GM18858 (cell line): ENCODE data around the gene REXO1.
"Not testable (repeated sequence)": the region's sequence is repeated elsewhere in the genome, so short reads cannot be mapped to it uniquely, and the experiment has no call there.

Experiments used
- ATAC-seq: cut with Tn5 transposase; IDR thresholded peaks from one replicate; pipeline ENCODE4 v1.9.1; 2021; ENCODE audit not compliant: unreplicated experiment

The REXO1 gene, protein sequence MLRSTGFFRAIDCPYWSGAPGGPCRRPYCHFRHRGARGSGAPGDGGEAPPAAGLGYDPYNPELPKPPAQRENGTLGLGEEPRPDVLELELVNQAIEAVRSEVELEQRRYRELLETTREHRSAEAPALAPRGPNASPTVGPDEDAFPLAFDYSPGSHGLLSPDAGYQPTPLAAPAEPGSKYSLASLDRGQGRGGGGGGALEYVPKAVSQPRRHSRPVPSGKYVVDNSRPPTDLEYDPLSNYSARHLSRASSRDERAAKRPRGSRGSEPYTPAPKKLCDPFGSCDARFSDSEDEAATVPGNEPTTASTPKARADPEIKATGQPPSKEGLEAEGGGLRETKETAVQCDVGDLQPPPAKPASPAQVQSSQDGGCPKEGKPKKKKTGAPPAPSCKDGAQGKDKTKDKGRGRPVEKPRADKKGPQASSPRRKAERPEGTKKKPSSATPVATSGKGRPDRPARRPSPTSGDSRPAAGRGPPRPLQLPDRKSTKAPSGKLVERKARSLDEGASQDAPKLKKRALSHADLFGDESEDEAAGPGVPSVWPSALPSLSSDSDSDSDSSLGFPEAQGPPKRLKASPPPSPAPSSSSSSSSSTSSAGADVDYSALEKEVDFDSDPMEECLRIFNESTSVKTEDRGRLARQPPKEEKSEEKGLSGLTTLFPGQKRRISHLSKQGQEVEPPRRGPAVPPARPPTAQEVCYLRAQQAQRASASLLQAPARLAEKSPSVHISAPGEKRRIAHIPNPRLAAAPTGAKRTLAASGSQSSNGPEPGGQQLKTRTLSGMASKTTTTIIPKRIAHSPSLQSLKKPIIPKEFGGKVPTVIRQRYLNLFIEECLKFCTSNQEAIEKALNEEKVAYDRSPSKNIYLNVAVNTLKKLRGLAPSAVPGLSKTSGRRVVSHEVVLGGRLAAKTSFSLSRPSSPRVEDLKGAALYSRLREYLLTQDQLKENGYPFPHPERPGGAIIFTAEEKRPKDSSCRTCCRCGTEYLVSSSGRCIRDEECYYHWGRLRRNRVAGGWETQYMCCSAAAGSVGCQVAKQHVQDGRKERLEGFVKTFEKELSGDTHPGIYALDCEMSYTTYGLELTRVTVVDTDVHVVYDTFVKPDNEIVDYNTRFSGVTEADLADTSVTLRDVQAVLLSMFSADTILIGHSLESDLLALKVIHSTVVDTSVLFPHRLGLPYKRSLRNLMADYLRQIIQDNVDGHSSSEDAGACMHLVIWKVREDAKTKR

DNA sequence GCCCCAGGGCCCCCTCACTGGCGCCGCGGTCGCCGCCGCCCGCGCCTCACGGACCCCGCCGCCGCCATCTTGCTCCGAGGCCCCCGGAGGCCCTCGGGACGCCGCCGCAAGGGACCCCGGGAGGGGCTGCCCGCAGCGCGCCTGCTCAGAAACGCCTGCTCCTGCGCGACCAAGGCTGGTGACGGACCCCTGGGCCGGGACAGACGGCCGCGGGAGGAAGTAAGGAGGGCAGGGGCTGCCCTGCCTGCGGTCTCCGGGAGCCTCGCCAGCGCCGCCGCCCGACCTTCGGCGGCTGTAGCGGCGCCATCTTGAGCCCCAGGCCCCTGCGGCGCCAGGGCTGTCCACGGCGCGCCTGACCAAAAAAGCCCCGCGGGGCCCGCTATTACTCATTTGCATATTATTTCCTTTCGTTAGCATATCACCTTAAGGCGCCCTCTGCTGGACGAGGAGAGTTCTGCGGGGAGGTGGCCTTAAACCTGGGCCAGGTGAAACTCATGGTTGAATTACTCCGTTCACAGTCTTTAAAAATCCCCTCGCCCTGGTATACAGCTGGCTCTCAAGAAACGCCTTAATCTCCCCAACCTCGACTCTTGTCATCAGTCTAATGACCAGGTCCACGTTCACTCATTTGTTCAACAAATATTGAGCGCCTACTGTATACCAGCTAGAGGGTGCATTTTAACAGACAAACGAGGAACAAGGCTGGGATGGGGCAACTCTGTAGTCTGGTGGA, at the start of gene REXO1:
Gene REXO1 (minus strand): TSS at position 85 of the 733 bp plus-strand sequence. CDS start 125 bp downstream, outside the sequence.
- peak; percentile 58 for ATAC-seq

DNA sequence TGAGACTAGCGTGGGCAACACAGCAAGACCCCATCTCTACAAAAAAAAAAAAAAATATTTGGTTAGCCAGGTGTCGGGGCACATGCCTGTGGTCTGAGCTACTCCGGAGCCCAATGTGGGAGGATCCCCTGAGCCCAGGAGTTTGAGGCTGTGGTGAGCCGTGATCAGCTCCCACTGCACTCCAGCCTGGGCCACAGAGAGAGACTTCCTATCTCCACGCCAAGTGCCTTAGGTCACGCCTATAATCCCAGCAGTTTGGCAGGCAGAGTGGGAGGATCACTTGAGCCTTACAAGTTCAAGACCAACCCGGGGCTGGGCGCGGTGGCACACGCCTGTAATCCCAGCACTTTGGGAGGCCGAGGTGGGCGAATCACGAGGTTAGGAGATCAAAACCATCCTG, 48.2 kb upstream of the REXO1 start:
- no peak for ATAC-seq

DNA sequence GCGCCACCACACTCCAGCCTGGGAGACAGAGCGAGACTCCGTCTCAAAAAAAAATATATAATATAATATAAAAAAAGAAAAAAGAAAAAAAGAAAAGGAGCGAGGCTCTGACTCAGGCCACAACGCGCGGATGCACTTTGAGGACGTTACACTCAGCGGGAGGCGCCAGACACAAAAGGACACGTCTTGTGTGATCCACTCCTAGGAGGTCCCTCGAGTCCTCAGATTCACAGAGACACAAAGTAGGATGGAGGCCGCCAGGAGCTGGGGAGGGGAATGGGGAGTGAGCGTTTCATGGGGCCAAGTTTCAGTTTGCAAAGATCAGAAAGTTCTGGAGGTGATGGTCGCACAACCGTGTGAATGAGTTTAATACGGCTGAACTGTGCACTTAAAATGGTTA, 45.5 kb upstream of the REXO1 start:
- no peak for ATAC-seq

DNA sequence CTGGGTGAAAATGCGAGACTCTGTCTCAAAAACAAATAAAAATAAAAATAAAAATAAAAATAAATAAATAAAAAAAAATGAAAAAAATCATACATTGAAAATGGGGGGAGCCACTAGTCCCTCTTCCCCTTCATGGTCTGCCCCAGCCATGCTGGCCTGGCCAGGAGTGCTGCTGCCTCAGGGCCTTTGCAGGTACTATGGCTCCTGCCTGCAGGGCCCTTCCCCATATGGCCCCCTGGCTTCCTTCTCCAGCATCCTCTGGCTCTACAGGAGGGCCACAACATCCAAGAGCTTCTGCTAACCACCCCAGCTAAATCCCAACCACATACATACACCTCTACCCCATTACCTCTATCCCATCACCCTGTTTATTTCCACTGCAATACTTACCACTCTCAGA, 41.6 kb upstream of the REXO1 start:
- no peak for ATAC-seq

DNA sequence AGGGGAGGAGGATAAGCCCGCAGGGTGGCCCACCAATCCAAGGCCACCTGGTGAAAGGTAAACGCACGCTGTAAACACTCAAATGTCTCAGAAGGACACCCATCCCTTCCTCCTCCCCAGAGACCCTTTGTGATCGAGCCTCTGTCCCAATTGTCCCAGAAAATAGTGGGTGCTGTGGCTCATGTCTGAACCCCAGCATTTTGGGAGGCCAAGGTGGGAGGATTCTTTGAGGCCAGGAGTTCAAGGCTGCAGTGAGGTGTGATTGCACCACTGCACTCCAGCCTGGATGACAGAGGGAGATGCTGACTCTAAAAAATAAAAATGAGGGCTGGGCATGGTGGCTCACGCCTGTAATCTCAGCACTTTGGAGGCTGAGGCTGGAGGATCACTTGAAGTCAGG, 40.1 kb upstream of the REXO1 start:
- ATAC-seq = no peak

DNA sequence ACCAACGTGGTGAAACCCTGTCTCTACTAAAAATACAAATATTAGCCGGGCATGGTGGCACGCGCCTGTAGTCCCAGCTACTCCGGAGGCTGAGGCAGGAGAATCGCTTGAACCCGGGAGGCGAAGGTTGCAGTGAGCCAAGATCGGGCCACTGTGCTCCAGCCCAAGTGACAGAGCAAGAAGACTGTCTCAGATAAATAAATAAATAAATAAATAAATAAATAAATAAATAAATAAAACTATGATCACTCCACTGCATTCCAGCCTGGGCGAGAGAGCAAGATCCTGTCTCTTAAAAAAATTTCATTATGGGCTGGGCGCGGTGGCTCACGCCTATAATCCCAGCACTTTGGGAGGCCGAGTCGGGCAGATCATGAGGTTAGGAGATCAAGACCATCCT, 38.1 kb upstream of the REXO1 start:
- ATAC-seq = not testable (repeated sequence)

DNA sequence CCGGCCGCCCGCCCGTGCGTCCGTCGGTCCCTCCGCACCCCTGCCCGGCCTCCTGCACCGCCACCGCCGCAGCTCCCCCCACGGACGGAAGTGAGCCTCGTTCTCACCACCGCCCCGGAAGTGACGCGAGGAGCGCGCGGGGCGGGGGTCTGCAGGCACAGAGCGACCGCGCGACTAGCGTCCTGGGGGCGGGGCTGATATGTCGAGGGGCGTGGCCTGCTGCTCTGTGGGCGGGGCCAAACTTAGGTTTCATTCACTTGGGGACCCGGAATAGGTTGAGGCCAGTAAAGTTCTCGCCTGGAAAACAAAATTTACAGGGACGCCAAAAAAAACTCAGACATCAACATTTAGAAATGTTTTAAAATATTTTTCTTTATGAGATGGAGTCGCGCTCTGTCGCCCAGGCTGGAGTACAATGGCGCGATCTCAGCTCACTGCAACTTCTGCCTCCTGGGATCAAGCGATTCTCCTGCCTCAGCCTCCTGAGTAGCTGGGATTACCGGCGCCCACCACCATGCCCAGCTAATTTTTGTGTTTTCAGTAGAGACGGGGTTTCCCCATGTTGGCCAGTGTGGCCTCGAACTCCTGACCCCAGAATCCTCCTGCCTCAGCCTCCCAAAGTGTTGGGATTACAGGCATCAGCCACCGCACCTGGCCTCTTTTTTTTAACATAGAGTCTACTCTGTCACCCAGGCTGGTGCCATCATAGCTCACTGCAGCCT, 37.3 kb upstream of the REXO1 start, which contains the start of gene ABHD17A:
Gene ABHD17A (minus strand): TSS at position 99 of the 722 bp plus-strand sequence. CDS start 3,930 bp downstream, outside the sequence.
- not testable (repeated sequence) for ATAC-seq

DNA sequence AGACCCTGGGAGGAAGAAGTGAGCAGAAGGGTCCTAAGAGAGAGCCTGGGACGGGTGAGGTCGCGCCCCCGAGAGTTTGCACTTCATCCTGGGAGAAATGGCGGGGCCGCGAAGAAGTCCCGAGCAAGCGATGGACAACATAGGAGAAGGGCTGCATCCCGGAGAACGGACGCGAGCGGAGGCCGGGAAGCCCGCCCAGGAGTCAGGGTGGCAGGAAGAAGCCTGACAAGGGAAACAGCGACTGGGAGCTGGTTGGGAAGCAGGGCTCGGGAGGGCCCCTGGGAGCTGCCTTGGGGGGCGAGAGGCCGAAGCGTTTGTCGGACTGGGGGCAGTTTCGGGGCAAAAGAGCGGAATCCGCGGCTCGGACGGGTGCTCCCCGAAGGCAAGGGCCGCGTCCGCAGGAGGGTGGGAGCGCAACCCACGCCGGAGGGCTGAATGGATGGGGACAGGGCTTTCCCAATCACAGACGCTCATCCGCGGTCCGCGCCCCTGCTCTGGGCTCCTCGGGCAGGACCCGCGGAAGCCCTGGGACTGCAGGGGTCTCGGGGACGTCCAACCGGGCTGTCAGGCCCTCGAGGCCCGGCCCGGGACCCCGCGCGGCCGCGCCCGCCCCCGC, 36.5 kb upstream of the REXO1 start:
- ATAC-seq = no peak

DNA sequence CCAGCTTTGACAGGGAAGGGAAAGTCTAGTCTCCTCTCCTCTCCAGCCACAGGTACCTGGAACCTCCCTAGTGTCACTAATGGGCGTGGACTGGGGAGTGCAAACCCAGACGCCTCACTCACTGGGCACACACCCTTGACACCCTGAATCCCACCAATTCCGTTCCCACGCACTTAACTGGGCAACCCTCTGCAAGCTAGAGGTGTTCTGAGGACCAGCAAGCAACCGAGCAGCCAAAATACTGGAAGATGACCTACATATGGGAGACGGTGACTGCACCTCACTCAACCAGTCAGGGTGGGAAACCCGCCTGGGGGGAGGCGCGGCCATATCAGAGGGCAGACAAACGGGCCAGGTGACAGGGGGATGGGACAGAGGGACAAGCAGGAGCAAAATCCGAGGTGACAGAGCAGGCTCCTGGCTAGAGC, 36.0 kb upstream of the REXO1 start:
- no peak for ATAC-seq

DNA sequence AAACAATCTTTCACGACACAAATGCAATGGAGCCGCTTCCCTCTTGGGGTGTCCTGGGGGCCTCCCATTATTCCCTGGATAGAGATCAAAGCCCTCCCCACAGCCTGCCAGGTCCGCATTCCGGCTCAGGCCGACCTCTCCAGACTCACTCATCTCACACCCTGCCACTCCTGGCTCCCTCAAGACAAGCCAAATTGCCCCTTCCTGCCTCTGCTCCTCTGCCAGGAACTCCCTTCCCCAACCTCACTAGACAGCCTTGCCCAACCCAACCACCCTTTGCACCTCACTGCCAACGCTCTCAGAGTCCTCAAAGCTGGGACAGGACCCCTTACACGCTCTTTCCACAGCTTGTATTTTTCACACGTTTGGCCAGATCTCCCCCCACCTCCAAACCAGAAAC, 35.5 kb upstream of the REXO1 start:
- no peak for ATAC-seq

DNA sequence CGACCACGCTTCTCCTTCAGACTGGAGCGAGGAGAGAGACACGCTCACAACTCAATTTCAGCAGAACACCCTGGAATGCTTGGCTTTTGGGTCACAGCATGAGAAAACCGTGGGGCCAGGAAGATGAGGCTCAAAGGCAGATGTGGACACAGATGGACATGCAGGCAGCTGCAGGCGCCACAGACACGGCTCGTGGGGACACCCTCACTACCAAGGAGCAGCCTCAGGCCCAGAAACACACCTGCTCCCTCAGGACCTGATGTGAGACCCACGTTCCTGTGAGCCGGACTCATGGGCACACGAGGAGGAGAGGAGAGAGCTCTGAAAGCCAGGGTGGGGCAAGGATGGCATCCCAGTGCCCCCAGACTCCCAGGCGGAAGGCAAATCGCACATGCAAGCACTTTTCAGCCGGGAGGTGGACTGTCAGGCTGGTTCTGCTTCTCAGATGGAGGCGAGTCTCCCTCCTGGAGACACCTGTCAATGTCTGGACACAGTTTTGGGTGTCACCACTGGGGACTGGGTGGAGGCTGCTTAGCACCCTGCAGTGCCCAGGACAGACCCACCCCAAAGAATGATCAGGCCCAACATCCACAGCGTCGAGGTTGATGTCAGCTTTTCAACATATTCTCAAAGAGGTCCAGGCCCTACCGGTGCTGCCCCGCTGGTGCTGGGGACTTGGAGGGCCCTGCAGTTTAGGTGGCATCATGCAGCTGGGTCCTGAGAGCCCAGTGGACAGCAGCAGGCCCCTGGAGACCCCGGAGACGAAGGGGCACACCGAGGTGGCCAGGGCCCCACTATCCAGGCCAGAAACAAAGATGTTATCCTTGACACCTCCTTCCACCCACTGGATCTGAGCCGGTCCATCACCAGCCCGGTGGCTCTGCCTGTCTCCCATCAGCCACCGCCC, 34.8 kb upstream of the REXO1 start:
- no peak for ATAC-seq

DNA sequence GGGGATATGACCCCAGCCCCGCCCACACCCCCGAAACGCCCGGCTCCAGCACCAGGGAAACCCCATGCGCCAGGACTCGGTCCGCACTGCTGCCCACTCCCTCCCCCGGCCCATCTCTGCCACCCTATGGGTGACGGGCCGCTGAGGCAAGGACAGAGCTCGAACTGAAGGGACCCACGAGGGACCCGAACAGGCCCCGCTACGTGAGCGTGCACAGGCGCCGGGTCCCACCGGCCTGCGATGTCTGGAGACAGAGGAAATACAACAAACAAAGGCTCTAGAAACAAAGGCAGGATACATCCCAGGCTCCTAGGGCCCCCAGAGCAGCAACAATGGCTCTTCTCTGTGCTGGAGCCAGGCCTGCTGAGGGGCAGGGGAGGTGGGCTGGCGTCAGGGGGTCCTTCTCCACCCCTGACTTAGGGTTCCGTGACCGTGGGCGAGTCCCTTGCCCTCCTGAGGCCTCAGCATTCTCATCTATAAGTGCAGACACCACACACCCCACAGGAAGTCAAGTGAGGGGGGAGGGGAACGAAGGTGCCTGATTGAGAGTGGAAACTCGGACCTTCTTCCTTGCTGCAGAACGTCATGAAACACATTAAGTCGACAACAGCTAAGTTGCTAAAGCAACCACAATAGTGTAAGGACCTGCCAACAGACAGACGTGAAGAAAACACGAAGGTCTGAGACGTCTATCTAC, 34.0 kb upstream of the REXO1 start:
- ATAC-seq = no peak

DNA sequence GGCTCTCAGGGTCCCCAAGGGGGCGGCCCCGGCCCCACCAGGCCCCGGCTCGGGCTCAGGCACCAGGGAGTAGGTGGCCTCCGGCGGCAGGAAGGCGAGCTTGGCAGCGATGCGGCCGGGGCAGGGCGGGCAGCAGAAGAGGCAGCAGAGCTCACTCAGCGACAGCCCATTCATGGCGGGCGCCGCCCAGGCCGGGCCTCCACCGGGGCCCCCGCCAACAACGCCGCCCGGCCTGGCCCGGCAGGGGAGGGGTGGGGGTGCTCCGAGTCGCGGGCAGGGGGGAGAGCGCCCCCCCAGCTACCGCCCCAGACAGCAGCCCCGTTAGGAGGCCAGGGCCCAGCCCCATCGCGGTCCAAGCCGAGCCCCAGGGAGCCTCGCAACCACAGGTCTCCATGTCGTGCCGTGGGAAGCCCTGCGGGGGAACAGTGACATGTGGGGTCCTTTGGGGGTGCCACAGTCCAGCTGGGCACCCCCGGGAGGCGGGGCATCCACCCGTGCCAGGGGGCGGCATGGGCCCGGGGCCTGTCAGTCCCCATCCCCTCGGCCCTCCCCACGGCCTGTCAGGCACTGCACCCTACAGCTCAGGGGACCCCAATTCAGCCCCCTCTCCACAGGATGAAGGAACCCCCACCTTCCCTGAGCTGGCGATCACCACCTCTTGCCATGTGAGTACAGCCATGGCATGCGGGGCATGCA, 33.3 kb upstream of the REXO1 start:
- ATAC-seq = not testable (repeated sequence)

DNA sequence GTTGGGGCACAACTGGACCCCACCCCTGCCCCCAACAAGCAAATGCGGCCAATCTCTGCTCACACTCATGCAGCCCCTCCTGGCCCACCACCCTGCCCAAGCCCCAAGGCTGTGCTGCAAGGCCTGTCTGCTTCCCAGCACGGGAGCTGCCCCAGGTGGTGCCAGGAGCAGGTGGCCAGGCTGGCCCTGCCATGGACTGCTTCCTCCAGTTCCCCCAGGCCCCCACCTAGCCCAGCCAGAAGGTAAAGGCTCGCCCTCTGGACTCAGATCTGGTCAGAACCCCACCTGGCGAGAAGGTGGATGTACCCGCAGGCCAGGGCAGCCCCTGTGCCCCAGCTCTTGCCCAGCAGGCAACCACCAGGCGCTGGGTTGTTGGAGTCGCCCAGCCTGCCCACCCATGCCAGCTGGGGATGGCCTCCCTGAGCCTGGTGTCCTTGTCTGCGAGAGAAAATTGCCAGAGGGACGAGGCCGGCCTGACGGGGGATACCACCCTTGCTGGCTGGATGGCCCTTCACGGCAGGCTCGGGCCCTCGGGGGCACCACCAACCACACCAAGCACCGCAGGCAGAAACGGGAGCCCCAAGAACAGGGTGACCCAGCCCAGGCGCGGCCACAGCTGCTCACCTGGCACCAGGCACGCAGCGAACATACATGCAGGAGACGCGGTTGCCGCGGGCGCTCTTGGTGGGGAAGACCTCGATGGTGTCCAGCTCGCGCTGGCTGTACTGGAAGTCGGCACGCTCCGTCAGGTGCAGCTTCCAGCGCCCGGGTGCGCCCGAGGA, 32.5 kb upstream of the REXO1 start:
- ATAC-seq = no peak

DNA sequence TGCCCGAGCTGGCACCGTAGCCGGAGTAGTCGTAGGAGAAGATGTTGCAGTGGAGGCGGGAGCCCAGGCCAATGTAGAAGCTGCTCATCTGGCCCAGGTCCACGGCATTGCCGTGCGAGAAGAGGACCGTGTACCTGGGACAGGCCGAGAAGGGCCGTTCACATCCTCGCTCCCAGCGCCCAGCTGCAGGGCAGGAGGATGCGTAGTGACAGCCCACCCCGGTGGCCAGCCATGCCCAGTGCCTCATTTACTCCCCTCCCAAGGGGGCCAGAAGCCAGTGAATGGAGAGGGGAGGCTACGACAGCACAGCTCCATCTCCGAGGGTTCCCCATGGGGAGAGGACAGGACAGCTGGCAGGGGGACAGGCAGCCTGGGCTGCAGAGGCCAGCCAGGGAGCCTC, 31.7 kb upstream of the REXO1 start:
- not testable (repeated sequence) for ATAC-seq

DNA sequence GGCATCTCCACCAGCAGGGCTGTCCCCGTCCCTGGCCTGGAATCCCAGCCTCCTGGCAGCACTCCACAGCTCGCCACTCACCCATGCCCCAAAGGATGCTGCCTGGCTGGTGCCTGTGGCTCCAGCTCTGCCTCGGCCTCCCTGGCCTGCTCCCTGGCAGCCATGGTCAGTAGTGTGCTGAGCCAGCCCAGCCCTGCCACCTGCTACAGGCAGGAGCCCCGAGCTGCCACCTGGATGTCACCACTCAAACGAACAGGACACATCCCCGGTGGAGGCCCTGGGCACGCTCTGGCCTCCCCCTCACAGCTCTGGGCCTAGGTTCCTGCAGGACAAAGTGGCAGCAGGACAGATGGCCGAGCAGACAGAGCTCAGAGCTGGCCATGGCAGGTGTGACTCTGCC, 30.3 kb upstream of the REXO1 start:
- not testable (repeated sequence) for ATAC-seq
